HG03354 (cell line): ENCODE measurements around the gene TMBIM4.
"Not testable (repeated sequence)": the region's sequence is repeated elsewhere in the genome, so short reads cannot be mapped to it uniquely, and the experiment has no call there.

Experiments used
- ATAC-seq: cut with Tn5 transposase; IDR thresholded peaks from one replicate; pipeline ENCODE4 v1.9.1; 2021; ENCODE audit warnings: mild to moderate bottlenecking; ENCODE audit not compliant: unreplicated experiment, poor library complexity, severe bottlenecking

The TMBIM4 gene

DNA sequence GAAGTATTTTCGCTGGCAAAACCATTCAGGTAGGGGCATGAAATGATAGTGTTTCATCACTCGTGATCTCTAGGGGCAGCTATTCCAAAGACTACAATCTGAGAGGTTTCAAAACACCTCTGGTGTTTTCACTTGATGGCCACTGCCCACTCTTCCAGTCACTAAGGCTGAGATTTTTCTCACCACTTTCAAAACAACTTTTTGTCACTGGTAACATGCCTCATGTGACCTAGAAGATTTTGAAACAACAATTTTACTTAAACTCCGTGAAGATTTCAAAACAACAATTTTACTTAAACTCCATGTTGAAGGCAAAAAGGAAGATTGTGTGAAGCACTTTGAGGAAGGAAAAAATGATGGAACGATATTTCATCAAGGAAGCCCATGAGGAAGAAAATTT lies 18.0 kb upstream of the TMBIM4 start:
- ATAC-seq: no peak

DNA sequence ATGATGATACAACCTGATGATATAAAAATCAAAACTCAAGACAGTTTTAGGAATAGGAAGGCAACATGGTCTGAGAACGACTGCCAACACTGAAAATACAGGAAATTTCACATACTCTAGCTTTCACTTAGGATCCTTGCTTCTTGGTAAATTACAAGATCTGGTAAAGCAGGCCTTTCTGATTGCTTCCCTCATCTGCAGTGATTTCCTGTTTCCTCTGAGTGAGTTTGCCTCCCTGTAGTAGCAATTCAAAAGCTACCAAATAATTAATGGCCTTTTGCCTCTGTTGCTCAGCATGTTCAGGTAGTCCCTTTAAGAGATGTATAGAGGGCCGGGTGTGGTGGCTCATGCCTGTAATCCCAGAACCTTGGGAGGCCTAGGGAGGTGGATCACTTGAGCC lies 17.2 kb upstream of the TMBIM4 start:
- ATAC-seq: no peak

DNA sequence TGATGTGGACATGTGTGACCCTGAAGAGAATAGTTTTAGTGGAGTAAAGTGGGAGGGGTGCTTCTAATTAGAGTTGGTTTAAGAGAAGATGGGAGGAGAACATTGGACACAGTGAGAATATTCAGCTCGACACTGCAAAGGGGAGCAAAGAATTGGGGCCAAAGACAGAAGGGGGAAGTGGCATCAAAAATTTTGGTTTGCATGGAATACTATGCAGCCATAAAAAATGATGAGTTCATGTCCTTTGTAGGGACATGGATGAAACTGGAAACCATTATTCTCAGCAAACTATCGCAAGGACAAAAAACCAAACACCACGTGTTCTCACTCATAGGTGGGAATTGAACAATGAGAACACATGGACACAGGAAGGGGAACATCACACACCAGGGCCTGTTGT lies 15.0 kb upstream of the TMBIM4 start:
- not testable (repeated sequence) for ATAC-seq

DNA sequence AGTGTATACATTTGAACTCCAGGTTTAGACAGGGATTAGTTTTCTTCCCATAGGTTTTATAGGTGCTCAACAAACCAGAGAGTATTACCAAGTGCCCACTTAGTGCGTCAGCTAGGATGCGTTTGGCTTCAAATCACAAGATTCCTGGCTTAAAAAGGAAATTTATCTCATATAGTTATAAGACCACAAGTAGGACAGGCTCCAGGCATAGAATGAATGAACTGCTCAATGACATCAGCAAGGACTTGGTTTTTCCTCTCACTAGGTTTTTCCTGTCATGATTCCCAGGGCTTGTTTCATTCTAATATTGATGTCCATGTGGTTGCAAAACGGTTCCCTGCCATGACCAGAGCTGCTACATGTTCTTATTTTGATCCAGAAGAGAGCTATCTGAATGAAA lies 13.2 kb upstream of the TMBIM4 start:
- ATAC-seq: no peak

DNA sequence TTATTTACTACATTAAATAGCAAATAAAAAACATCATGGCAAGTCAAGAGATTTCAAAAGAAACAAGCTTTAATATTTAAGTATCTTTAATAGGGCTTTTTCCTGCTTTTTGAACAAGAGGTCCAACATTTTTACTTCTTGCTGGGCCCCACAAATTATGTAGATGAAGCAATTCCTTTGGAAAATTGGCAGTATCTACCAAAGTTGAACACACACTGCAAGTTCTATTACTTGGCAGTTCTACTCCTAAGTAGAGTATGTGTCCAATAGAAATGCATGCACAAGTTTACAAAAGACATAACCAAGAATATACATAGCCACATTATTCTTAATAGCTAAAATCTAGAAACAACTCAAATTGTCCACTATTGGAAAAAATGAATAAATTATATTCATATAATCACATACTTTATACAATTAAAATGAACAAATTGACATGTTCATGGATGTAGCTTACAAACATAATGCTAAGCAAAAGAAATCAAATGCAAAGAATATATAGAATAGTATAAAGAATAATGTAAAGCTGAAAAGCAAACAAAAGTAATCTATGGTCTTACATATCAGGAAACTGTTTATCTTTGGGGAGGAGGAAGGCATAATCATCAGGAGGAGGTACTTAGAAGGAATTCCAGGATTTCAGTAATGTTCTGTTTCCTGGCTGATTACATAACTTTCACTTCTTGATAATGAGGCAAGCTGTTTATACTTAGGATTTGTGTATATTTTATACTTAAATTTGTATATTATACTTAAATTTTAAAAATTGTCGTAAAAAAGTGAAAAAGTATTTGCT lies 6.5 kb upstream of the TMBIM4 start:
- no peak for ATAC-seq

DNA sequence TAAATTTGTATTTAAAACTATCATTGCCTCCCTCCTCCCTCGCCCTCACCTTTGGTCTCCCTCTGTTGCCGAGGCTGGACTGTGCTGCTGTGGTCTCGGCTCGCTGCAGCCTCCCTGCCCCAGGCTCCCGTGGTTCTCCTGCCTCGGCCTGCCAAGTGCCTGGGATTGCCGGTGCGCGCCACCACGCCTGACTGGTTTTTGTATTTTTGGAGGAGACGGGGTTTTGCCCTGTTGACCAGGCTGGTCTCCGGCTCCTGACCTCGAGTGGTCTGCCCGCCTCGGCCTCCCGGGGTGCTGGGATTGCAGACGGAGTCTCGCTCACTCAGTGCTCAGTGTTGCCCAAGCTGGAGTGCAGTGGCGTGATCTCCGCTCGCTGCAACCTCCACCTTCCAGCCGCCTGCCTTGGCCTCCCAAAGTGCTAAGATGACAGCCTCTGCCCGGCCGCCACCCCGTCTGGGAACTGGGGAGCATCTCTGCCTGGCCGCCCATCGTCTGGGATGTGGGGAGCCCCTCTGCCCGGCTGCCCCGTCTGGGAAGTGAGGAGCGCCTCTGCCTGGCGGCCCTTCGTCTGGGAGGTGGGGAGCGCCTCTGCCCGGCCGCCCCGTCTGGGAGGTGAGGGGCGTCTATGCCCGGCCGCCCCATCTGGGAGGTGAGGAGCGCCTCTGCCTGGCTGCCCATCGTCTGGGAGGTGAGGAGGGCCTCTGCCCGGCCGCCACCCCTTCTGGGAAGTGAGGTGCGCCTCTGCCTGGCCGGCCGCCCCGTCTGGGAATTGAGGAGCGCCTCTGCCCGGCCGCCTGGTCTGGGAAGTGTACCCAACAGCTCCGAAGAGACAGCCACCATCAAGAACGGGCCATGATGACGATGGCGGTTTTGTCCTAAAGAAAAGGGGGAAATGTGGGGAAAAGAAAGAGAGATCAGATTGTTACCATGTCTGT lies 4.9 kb upstream of the TMBIM4 start:
- not testable (repeated sequence) for ATAC-seq

DNA sequence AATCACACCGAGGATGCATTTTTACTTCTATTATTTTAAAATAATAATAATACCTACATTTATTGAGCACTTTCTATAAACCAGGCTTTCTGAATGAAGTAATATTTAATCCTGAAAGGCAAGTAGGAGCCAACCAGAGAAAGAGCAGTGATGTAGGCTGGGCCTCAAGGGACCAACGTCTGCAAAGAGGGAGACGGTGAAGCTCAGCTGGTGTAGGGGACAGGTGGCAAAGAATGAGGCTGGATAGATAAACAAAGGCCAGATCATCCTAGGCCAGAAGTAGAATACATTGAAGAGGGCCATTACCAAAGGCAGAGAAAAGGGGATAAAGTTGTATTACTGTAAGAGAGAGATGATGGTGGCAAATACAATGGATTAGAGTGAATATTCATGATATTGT lies 810 bp upstream of the TMBIM4 start:
- no peak for ATAC-seq

DNA sequence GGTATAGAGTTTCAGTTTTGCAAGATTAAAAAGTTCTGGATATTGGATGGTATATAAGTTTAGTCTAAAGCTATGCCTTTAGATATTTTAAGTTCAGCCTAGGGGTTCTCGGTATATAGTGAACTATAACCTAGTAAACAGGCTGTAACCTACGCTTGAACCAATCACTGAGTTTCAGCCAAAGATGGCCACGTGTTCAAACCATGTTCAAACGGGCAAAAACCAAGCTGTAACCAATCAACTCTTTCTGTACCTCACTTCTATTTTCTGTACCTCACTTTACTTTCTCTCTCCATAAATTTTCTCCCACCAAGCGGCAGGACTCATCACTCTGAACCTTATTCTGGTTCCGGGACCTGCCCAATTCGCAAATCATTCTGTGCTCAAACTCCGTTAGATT lies 1.4 kb downstream of the TMBIM4 start:
- no peak for ATAC-seq

DNA sequence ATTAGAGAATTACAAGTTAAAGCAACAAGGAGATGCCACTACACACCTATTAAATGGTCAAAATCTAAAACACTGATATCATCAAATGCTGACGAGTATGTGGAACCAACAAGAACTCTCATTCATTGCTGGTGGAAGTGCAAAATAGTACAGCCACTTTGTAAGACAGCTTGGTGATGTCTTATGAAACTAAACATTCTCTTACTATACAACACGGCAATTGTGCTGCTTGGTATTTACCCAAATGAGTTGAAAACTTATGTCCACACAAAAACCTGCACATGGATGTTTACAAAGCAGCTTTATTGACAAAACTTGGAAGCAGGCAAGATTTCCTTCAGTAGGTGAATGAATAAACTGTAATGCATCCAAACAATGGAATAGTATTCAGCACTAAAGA lies 3.2 kb downstream of the TMBIM4 start:
- ATAC-seq: no peak

DNA sequence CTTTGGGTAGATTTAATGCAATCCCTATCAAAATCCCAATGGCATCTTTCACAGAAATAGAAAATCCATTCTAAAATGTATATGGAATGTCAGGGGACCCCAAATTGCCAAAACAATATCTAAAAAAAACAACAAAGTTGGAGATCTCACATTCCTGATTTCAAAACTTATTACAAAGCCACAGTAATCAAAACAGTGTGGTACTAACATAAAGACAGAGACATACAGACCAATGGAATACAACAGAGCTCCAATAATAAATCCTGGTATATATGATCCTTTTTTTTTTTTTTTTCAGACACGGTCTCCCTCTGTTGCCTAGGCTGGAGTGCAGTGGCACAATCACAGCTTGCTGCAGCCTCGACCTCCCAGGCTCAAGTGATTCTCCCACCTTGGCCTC lies 4.7 kb downstream of the TMBIM4 start:
- ATAC-seq: no peak

DNA sequence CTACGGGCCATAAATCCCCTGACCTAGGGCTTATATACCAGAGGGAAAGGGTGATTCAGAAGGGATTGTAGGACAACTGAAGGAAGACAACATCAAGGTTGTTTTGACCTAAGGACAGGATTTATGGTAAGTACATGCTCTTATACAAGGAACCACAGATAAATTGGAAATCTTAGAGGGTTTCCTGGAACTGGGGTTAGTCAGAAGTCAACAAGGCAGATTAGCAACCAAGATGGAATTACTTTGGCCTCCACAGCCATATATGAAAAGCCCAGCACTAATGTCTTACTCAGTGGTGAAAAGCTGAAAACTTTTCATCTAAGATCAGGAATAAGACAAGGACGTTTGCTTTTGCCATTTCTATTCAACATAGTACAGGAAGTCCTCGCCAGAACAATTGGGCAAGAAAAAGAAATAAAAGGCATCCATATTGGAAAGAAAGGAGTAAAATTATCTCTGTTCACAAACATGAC lies 5.4 kb downstream of the TMBIM4 start:
- ATAC-seq: no peak

DNA sequence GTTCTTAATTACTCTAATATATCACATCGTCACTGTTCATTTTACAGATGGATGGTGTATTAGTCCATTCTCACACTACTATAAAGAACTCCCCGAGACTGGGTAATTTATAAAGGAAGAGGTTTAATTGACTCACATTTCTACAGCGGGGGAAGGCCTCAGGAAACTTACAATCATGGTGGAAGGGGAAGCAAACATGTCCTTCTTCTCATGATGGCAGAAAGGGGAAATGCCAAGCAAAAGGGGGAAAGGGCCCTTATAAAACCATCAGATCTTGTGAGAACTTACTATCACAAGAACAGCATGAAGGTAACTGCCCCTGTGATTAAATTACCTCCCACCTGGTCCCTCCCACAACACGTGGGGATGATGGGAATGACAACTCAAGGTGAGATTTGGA lies 6.5 kb downstream of the TMBIM4 start:
- no peak for ATAC-seq

DNA sequence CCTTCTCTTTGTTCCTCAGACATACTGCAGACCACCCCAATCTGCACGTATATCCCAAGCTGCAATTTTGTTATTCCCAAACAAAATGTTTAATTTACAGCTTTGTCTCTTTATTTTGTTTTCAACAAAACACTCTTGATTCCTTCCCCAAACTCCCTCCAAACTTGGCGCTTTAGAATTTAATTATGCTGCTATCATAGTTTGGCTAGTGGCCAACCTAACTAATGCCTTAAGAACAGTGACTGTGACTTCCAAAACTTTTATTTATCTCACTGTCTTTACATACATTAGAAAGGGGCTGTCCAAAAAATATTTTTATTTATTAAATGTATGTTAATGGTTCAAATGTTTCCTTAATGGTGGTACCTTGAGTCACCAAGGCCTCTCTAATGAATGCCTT lies 7.1 kb downstream of the TMBIM4 start:
- ATAC-seq: no peak

DNA sequence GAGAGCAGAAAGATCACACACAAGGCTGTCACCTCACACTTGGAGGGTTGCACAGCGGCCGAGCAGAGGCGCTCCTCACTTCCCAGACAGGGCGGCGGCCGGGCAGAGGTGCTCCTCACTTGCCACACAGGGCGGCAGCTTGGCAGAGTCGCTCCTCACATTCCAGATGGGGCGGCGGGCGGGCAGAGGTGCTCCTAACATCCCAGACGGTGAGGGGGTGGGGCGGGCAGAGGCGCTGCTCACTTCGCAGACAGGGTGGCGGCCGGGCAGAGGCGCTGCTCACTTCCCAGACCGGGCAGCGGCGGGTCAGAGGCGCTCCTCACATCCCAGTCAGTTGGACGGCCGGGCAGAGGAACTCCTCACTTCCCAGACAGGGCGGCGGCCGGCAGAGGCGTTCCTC lies 9.1 kb downstream of the TMBIM4 start:
- no peak for ATAC-seq

DNA sequence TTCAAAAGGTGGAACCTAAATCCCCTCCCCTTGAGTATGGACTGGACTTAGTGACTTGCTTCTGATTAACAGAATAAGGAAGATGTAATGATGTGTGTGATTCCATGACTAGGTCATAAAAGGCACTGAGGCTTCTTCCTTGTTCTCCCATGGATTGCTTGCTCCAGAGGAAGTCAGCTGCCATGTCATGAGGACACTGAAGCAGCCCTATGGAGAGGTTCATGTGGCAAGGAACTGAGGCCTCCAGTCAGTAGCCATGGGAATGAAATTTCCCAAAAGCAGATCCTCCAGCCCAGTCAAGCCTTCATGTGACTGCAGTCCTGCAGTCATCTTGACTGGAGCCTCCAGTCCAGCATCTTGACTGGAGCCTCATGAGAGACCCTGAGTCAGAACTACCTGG lies 10.7 kb downstream of the TMBIM4 start:
- no peak for ATAC-seq

DNA sequence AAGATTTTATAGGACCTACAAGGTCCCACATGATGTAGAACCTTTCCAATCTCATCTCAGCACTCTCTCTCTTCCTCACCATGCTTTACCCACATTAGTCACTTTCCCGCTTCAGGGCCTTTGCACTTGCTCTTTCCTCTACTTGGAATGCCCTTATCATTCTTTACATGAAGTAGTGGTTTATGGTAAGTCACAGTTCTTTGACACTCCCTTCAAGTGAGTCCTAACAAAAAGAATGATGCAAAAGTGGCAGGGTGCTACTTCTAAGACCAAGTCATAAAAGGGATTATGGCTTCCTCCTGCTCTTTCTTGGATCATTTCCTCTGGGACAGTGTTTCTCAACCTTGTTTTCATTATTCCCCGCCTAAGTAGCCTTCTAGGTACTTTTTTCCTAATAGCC lies 13.1 kb downstream of the TMBIM4 start:
- no peak for ATAC-seq

DNA sequence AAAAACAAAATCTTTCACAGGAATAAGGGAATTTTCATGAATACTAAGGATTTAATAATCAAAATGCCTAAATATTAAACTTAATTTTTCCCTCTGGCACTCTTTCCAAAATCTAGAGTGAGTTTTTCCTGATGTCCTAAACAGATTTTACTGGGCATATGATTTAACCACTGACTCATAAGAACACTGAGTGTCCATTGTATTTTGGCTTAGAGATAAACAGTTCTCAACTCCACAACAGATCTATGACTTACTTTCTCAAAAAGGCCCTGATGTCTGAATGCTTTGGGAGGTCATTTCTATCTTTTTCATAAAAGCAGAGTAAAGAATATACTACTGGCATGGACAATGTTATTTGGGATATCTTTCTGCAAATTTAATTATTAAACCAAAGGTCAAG lies 15.0 kb downstream of the TMBIM4 start:
- no peak for ATAC-seq

DNA sequence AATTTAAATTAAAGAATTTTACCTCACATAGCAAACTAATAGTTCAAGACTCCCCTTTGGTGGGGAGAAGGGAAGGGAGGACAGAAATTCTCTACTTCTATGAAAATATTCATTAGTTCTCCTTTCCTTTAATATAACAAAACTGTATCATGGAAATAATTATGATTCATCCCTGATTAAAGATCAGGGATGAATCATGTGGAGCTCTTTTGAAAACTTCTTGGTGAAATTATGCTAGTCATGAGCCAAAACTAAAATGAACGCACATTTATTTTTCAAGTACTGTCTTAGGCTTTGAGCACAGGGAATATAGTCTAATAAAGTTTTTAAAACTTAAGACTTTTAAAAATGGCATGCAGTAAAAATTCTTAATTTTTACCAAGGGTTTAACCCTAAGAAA lies 17.1 kb downstream of the TMBIM4 start:
- ATAC-seq: no peak

DNA sequence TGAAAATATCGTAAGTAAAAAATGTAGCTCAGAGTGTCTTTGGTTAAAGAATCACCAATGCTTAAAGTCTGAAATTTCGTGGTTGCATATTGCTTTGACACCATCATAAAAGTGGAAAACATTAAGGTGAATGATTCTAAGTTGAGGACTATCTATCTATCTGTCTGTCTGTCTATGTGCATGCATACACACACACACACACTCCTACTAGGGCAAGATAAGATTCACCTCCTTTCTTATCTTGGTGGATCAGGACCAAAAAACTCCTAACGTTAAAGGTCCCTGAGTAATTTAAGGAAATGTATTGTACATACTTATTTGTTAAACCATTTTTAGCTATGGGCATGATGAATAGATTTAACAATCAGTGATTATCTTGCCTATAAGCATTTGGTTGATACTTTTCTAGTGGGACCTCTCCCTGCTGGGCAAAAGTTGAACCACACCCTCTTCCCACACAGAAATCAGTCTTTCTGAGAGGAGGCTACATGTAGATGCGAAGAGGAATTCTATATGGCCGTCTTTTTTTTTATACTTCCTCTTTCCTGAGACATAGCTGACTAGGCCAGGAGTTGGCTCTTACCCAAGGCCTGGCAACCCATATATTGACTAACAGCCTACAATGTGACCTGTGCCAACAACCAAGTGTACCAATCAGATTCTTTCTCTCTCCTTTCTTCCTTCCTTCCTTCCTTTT lies 19.9 kb downstream of the TMBIM4 start:
- ATAC-seq: no peak
